GM12891 (cell line): Measurements from ENCODE around the gene SNRPD1.
"Not testable (repeated sequence)": the region's sequence is repeated elsewhere in the genome, so short reads cannot be mapped to it uniquely, and the experiment has no call there.

Experiments
- DNase-seq: peaks from one replicate; pipeline ENCODE4 v3.0.0; 2011; ENCODE audit warnings: low spot score; ENCODE audit not compliant: insufficient read length
- FAIRE-seq: peaks from 2 replicates; lab custom pipeline; 2011; peaks lifted over from hg19 to GRCh38; lab: Jason Lieb, UNC
- PAX5 ChIP-seq: IDR thresholded peaks from 2 replicates; pipeline ENCODE4 v1.6.1; 2011; ENCODE audit warnings: low read length, moderate library complexity, mild to moderate bottlenecking; ENCODE audit not compliant: insufficient read depth, severe bottlenecking
- POLR2A ChIP-seq: IDR thresholded peaks from 2 replicates; pipeline ENCODE4 v1.6.1; 2011; ENCODE audit warnings: low read depth, low read length, control low read depth
- POLR2AphosphoS5 ChIP-seq: IDR thresholded peaks from 2 replicates; pipeline ENCODE4 v1.6.1; 2011; ENCODE audit warnings: low read depth, low read length, control low read depth
- POU2F2 ChIP-seq: IDR thresholded peaks from 2 replicates; pipeline ENCODE4 v1.6.1; 2011; ENCODE audit warnings: low read depth, mild to moderate bottlenecking, control low read depth, low read length, moderate library complexity
- SPI1 ChIP-seq: IDR thresholded peaks from 2 replicates; pipeline ENCODE4 v1.6.1; 2011; ENCODE audit warnings: low read depth, low read length, control low read depth
- TAF1 ChIP-seq: IDR thresholded peaks from 2 replicates; pipeline ENCODE4 v1.6.1; 2011; ENCODE audit warnings: low read depth, low read length, control low read depth

The SNRPD1 gene

DNA sequence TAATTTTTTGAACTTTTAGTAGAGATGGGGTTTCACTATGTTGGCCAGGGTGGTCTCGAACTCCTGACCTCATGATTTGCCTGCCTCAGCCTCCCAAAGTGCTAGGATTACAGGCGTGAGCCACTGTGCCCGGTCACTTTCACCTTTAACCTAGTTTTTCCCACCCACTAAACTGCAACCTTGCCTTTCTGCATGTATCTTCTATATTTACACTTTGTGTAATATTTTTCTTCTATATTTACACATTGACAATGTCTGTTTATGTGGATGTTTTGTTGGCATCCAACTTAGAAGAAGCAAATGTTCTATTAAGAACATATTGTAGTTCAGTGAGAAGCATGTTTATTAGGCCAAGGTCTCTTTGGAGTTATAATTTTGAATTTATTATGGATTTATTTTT is 26.7 kb downstream of the SNRPD1 start:
- FAIRE-seq = no peak
- DNase-seq = no peak
- no peak for TF ChIP-seq PAX5
- TF ChIP-seq POLR2AphosphoS5 = no peak
- no peak for TF ChIP-seq SPI1

DNA sequence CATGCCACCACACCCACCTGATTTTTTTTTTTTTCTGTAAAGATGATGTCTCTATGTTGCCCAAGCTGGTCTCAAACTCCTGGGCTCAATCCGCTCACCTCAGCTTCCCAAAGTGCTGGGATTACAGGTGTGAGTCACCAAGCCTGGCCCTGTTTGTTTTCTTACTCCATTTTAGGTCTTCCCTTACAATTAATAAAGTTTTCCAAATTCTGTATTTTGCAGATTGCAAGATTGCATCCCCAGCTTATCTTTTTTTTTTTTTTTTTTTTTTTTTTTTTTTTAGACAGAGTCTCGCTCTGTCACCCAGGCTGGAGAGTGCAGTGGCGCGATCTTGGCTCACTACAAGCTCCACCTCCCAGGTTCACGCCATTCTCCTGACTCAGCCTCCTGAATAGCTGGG is 28.3 kb downstream of the SNRPD1 start:
- FAIRE-seq, DNase-seq: not testable (repeated sequence)

DNA sequence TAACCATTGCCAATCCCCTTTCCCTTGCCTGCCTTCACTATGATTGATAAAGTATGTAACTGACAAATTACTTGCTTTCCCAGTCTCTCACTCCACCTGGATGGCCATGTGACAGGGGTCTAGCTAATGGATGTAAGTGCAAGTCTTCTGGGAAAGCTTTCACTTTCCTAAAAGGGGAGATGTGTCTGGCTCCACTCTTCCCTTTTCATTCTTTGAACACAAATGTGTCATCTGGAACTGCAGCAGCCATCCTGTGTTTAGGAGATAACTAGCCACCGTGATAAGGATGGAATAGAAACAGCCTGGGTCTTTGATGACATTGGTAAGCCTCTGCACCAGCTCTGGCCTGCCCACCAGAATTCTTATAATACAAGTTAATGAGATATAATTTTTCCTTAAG is 38.2 kb downstream of the SNRPD1 start:
- TF ChIP-seq POU2F2 (no peak), POLR2AphosphoS5 (no peak), SPI1 (no peak), PAX5 (no peak), POLR2A (no peak), TAF1 (no peak)
- DNase-seq = no peak
- no peak for FAIRE-seq

- FAIRE-seq = no peak
- no peak for DNase-seq
- TF ChIP-seq PAX5 (no peak), POLR2A (no peak), POLR2AphosphoS5 (no peak), TAF1 (no peak), SPI1 (no peak), POU2F2 (no peak)
Measured at GRCh38 chr18:21652073-21652472, 40.0 kb downstream of the SNRPD1 start.

GRCh38 chr18:21653361-21653760 is 41.2 kb downstream of the SNRPD1 start:
- no peak for DNase-seq
- FAIRE-seq = no peak

DNA sequence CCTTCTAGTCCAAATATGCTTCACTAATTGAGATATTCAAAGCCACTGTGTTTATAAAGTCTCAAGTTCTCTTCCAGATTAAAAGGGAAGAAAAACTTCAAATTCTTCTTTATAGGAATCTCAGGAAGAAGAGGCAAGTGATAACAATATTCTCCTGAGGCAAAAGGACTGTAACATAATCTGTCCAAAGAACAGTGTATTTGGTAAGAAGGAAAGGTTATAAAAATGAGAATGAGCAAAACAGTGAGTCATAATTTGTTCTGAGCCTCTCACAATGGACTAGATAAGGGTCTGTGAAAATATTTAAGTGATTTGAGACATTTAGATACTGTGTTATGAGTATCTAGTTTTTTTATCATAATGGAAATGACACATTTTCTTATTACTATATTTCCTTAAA is 44.3 kb downstream of the SNRPD1 start:
- TF ChIP-seq PAX5 (no peak), POU2F2 (no peak), TAF1 (no peak), POLR2AphosphoS5 (no peak), POLR2A (no peak)
- DNase-seq (no peak), FAIRE-seq (no peak)

More at GRCh38 chr18:21653361-21653760, 41.2 kb downstream of the SNRPD1 start:
- TF ChIP-seq SPI1 (no peak), POU2F2 (no peak)

- DNase-seq = no peak
- no peak for FAIRE-seq
- no peak for TF ChIP-seq SPI1
- TF ChIP-seq POLR2AphosphoS5 = no peak
- TF ChIP-seq TAF1 = no peak
- no peak for TF ChIP-seq POU2F2
- TF ChIP-seq PAX5 = no peak
- no peak for TF ChIP-seq POLR2A
Measured at GRCh38 chr18:21660078-21660477, 48.0 kb downstream of the SNRPD1 start.

GRCh38 chr18:21662581-21662980 is 50.5 kb downstream of the SNRPD1 start:
- TF ChIP-seq POLR2A (no peak), POU2F2 (no peak), SPI1 (no peak), POLR2AphosphoS5 (no peak), PAX5 (no peak), TAF1 (no peak)
- no peak for FAIRE-seq
- no peak for DNase-seq

GRCh38 chr18:21663578-21663977 is 51.5 kb downstream of the SNRPD1 start:
- no peak for TF ChIP-seq PAX5
- no peak for TF ChIP-seq POLR2AphosphoS5
- TF ChIP-seq POU2F2 = no peak
- TF ChIP-seq TAF1 = no peak
- TF ChIP-seq POLR2A = no peak
- no peak for TF ChIP-seq SPI1
- DNase-seq = no peak
- FAIRE-seq = no peak

GRCh38 chr18:21664069-21664468 is 52.0 kb downstream of the SNRPD1 start:
- no peak for TF ChIP-seq POLR2A
- TF ChIP-seq TAF1 = no peak
- TF ChIP-seq SPI1 = no peak
- TF ChIP-seq POU2F2 = no peak
- no peak for TF ChIP-seq POLR2AphosphoS5
- no peak for TF ChIP-seq PAX5

GRCh38 chr18:21669736-21670285 is 57.7 kb downstream of the SNRPD1 start:
- DNase-seq (no peak), FAIRE-seq (no peak)
- TF ChIP-seq PAX5 (no peak), POLR2A (no peak), SPI1 (no peak), POLR2AphosphoS5 (no peak), TAF1 (no peak), POU2F2 (no peak)

More at GRCh38 chr18:21664069-21664468, 52.0 kb downstream of the SNRPD1 start:
- DNase-seq (no peak), FAIRE-seq (no peak)
